ENCODE results near the gene UROS.

DNA sequence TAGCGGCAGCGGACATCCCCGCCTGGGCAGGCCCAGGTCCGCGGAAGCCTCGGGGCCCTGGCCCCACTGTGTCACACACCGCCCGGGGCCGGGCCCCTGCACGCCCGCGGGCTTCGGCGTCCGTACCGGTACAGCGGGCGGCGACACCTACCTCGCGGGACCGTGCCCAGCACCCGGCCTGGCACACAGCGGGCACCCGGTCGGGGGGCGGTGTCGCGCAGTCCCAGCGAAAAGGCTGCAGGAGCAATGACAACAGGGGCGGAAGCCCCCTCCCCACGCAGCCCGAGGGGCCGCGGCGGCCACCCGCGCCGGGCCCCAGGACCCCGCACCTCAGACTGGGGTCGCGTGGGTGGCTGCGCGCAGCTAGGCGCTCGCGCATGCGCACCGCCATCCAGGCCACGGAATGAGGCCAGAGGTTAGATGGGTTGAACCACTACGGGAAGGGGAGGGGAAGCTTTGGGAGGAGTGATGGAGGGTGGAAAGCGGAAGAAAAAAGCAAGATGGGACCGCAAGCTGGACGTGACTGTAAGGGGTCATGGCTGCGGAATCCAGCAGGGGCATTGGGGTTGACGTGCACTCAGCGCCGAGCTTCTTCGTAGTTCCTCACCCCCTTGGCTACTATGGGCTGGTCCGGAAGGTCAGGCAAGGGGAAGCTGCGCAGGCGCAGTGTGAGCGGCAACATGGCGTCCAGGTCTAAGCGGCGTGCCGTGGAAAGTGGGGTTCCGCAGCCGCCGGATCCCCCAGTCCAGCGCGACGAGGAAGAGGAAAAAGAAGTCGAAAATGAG lies at the start of gene UROS, which contains the start of gene BCCIP:
- TF ChIP-seq, protein P1, sequence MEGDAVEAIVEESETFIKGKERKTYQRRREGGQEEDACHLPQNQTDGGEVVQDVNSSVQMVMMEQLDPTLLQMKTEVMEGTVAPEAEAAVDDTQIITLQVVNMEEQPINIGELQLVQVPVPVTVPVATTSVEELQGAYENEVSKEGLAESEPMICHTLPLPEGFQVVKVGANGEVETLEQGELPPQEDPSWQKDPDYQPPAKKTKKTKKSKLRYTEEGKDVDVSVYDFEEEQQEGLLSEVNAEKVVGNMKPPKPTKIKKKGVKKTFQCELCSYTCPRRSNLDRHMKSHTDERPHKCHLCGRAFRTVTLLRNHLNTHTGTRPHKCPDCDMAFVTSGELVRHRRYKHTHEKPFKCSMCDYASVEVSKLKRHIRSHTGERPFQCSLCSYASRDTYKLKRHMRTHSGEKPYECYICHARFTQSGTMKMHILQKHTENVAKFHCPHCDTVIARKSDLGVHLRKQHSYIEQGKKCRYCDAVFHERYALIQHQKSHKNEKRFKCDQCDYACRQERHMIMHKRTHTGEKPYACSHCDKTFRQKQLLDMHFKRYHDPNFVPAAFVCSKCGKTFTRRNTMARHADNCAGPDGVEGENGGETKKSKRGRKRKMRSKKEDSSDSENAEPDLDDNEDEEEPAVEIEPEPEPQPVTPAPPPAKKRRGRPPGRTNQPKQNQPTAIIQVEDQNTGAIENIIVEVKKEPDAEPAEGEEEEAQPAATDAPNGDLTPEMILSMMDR (IDR thresholded peaks at IDR 0.05): peak in 1 of 7 experiments; percentile 21
- TF ChIP-seq EP300 (IDR thresholded peaks at IDR 0.05) (no peak), POLR2A (IDR thresholded peaks at IDR 0.05) (no peak), POLR2AphosphoS5 (IDR thresholded peaks at IDR 0.05) (peak; percentile 35 to 86 (median 73))
